ENCODE measurements around the gene ZRSR2.

ZRSR2 gene

GRCh38 chrX:15815779-15816437 is 25.6 kb downstream of the ZRSR2 start:
- TF ChIP-seq CTCF (IDR thresholded peaks at IDR 0.05; ENCODE audit: extremely low read depth, insufficient read depth, missing control alignments) = peak; percentile 59
- peak; percentile 59 for DNase-seq (ENCODE audit: low spot score)
- in situ Hi-C loops (cut with MboI; ENCODE audit: low pct_unique_long_range_greater_than_20kb, low sequenced_read_pairs, unreplicated experiment) = no loop called here

DNA sequence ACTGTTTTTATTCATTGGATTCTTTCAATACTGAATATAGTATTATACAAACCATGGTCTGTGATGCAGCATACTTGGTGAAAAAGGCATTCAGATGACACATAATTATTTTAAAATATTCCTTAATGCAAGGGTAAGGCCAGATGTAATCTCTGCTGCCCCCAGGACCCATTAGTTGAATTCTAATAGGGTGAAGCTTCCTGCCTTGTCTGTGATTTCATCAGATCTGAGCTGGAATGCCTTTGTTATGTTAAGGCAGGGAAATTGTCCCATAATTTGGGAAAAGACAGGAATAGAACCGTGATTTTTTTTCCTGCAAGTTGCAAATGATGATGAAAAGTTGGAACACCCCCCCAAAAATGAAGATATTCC is 26.1 kb downstream of the ZRSR2 start:
- no peak for TF ChIP-seq CTCF (IDR thresholded peaks at IDR 0.05; ENCODE audit: extremely low read depth, insufficient read depth, missing control alignments)
- in situ Hi-C loops (cut with MboI; ENCODE audit: low pct_unique_long_range_greater_than_20kb, low sequenced_read_pairs, unreplicated experiment) = no loop called here
- no peak for DNase-seq (ENCODE audit: low spot score)

- peak; percentile 31 for DNase-seq (ENCODE audit: low spot score)
- TF ChIP-seq CTCF (IDR thresholded peaks at IDR 0.05; ENCODE audit: extremely low read depth, insufficient read depth, missing control alignments) = no peak
- in situ Hi-C loops (cut with MboI; ENCODE audit: low pct_unique_long_range_greater_than_20kb, low sequenced_read_pairs, unreplicated experiment) = no loop called here
These were observed 26.6 kb downstream of the ZRSR2 start for GRCh38 chrX:15816886-15817285.

GRCh38 chrX:15820106-15821073 is 30.1 kb downstream of the ZRSR2 start:
- TF ChIP-seq CTCF (IDR thresholded peaks at IDR 0.05; ENCODE audit: extremely low read depth, insufficient read depth, missing control alignments) = no peak
- in situ Hi-C loops (cut with MboI; ENCODE audit: low pct_unique_long_range_greater_than_20kb, low sequenced_read_pairs, unreplicated experiment) = no loop called here
- DNase-seq (ENCODE audit: low spot score) = no peak

- DNase-seq (ENCODE audit: low spot score) = no peak
- no peak for TF ChIP-seq CTCF (IDR thresholded peaks at IDR 0.05; ENCODE audit: extremely low read depth, insufficient read depth, missing control alignments)
- in situ Hi-C loops (cut with MboI; ENCODE audit: low pct_unique_long_range_greater_than_20kb, low sequenced_read_pairs, unreplicated experiment) = no loop called here
These were observed 32.6 kb downstream of the ZRSR2 start for GRCh38 chrX:15822922-15823321.

DNA sequence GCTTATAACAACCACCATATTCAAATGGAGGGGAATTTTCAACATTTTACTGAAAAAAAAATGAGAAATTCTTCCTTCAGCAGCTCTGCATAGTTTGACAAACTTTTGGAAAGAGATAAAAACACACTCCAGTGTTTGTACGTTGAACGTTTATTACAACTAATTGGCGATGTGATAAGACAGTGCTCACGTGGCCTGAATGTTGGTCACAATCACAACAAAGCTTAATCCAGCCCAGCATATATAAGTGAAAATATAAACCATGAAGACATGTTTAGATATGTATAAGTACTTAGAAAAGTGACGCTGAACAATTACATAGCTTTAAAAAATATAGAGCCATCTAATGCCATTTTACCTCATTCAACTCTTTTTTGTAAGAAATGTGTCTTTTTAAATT is 35.7 kb downstream of the ZRSR2 start:
- no peak for DNase-seq (ENCODE audit: low spot score)
- in situ Hi-C loops (cut with MboI; ENCODE audit: low pct_unique_long_range_greater_than_20kb, low sequenced_read_pairs, unreplicated experiment) = no loop called here
- TF ChIP-seq CTCF (IDR thresholded peaks at IDR 0.05; ENCODE audit: extremely low read depth, insufficient read depth, missing control alignments) = no peak
